Stimulated activated CD4-positive, alpha-beta T cell treated with anti-CD3 and anti-CD28 coated beads, Interleukin-15, amount 100 ng/mL, for 24 hours (primary cell): ENCODE measurements around the gene CDK7.

ENCODE experiments used
- DNase-seq: peaks from one replicate; pipeline ENCODE4 v3.0.0-alpha.2; 2020

CDK7 gene

GRCh38 chr5:69299625-69300024 is 64.9 kb downstream of the CDK7 start:
- no peak for DNase-seq

- no peak for DNase-seq
Measured at GRCh38 chr5:69300537-69301203, 66.0 kb downstream of the CDK7 start.

GRCh38 chr5:69305512-69305911 is 70.8 kb downstream of the CDK7 start:
- no peak for DNase-seq

GRCh38 chr5:69308046-69308553 is 73.4 kb downstream of the CDK7 start:
- no peak for DNase-seq

GRCh38 chr5:69309380-69309779 is 74.7 kb downstream of the CDK7 start:
- DNase-seq, result no peak

GRCh38 chr5:69312459-69313160 is 77.9 kb downstream of the CDK7 start:
- DNase-seq, result no peak

- no peak for DNase-seq
Measured at GRCh38 chr5:69313428-69313827, 78.7 kb downstream of the CDK7 start.

GRCh38 chr5:69315972-69316371 is 81.3 kb downstream of the CDK7 start:
- DNase-seq, result no peak

GRCh38 chr5:69317391-69317790 is 82.7 kb downstream of the CDK7 start:
- no peak for DNase-seq

- DNase-seq, result no peak
Measured at GRCh38 chr5:69326365-69326764, 91.7 kb downstream of the CDK7 start.
